ENCODE data around the gene ZNF174. TPM values are rescaled to one million over a fixed set of nuclear protein-coding genes. Genes with fewer than 3 reads are reported as not detected.

Gene ZNF174
- total RNA-seq, 4 donors from 2014 or later: 7.9 to 14.8 (median 11.4) TPM

GRCh38 chr16:3400446-3400778 lies 603 bp upstream of the ZNF174 start:
- peaks cover 21 to 23% of the 10 kb centered on the region in 2 donors for H3K9me3 ChIP-seq
- intact Hi-C loops (cut with DNase I; ENCODE audit: low total_unique reads) (loop anchor here (2.0 kb wide), 1 partner anchor 58 kb away; no protein-coding TSS in a partner anchor), in situ Hi-C loops (cut with MboI; ENCODE audit: low pct_ligation_motif_present in 1 of 4, low pct_unique_long_range_greater_than_20kb in 1 of 4, low sequenced_read_pairs in 3 of 4) (loop anchor here in 2 of 4 donors (10.0 to 25.0 kb wide), 2 partner anchors 88 to 106 kb away; partner anchors contain the start of genes TIGD7 (in 1 of the 2) and ZNF75A (in 1 of the 2))
- peak overlapping the region; percentile 70 to 90 (median 80) for H3K4me3 ChIP-seq
- TF ChIP-seq POLR2AphosphoS5 (IDR thresholded peaks at IDR 0.05) (no peak), EP300 (IDR thresholded peaks at IDR 0.05; ENCODE audit: low read depth) (no peak), CTCF (IDR thresholded peaks at IDR 0.05) (no peak), POLR2A (IDR thresholded peaks at IDR 0.05) (no peak)
- WGBS, 2 donors (ENCODE audit: low coverage in 1 of 2): 0 to 1% methylated on average over 3 to 18 of the region's 18 CpGs
- H3K4me1 ChIP-seq: peaks cover 12 to 22% (median 15%) of the 10 kb centered on the region in 4 donors
- DNase-seq: no peak
- H3K27me3 ChIP-seq: no peaks in the 10 kb centered on the region
- peak overlapping the region; percentile 88 to 92 (median 90) for H3K27ac ChIP-seq
- peaks cover 0 to 45% (median 15%) of the 10 kb centered on the region in 4 donors for H3K36me3 ChIP-seq

GRCh38 chr16:3401719-3402397 lies 843 bp downstream of the ZNF174 start:
- intact Hi-C loops (cut with DNase I; ENCODE audit: low total_unique reads) (loop anchor here (2.0 kb wide), 1 partner anchor 57 kb away; no protein-coding TSS in a partner anchor), in situ Hi-C loops (cut with MboI; ENCODE audit: low pct_ligation_motif_present in 1 of 4, low pct_unique_long_range_greater_than_20kb in 1 of 4, low sequenced_read_pairs in 3 of 4) (loop anchor here in 2 of 4 donors (10.0 to 25.0 kb wide), 2 partner anchors 90 to 107 kb away; partner anchors contain the start of genes TIGD7 (in 1 of the 2) and ZNF75A (in 1 of the 2))
- TF ChIP-seq POLR2AphosphoS5 (IDR thresholded peaks at IDR 0.05) (no peak), POLR2A (IDR thresholded peaks at IDR 0.05) (no peak), CTCF (IDR thresholded peaks at IDR 0.05) (no peak), EP300 (IDR thresholded peaks at IDR 0.05; ENCODE audit: low read depth) (no peak)

GRCh38 chr16:3408561-3409197 lies 7.7 kb downstream of the ZNF174 start:
- DNase-seq: no peak
- no peaks in the 10 kb centered on the region for H3K4me1 ChIP-seq
- no peak overlapping the region for H3K27ac ChIP-seq
- peaks cover 79 to 82% of the 10 kb centered on the region in 2 donors for H3K9me3 ChIP-seq
- H3K4me3 ChIP-seq: no peak overlapping the region
- intact Hi-C loops (cut with DNase I; ENCODE audit: low total_unique reads) (no loop called here), in situ Hi-C loops (cut with MboI; ENCODE audit: low pct_ligation_motif_present in 1 of 4, low pct_unique_long_range_greater_than_20kb in 1 of 4, low sequenced_read_pairs in 3 of 4) (loop anchor here in 2 of 4 donors (10.0 to 25.0 kb wide), 2 partner anchors 96 to 114 kb away; partner anchors contain the start of genes TIGD7 (in 1 of the 2) and ZNF75A (in 1 of the 2))
- peaks cover 4 to 78% (median 40%) of the 10 kb centered on the region in 4 donors for H3K36me3 ChIP-seq
- H3K27me3 ChIP-seq: no peaks in the 10 kb centered on the region
- TF ChIP-seq CTCF (IDR thresholded peaks at IDR 0.05): no peak
- 98 to 100% methylated on average over 1 to 12 of the region's 12 CpGs for WGBS, 2 donors (ENCODE audit: low coverage in 1 of 2)

More at GRCh38 chr16:3401719-3402397, 843 bp downstream of the ZNF174 start:
- peak overlapping the region; percentile 63 to 84 (median 72) for H3K4me3 ChIP-seq
- peak overlapping the region; percentile 88 to 92 (median 90) for H3K27ac ChIP-seq
- 0 to 46% methylated on average over 5 to 17 of the region's 17 CpGs for WGBS, 2 donors (ENCODE audit: low coverage in 1 of 2)
- peaks cover 12 to 22% (median 15%) of the 10 kb centered on the region in 4 donors for H3K4me1 ChIP-seq
- DNase-seq: no peak
- H3K9me3 ChIP-seq: peaks cover 33 to 34% of the 10 kb centered on the region in 2 donors
- H3K36me3 ChIP-seq: peaks cover 0 to 45% (median 22%) of the 10 kb centered on the region in 4 donors
- no peaks in the 10 kb centered on the region for H3K27me3 ChIP-seq

GRCh38 chr16:3413730-3414379 lies 12.8 kb downstream of the ZNF174 start:
- intact Hi-C loops (cut with DNase I; ENCODE audit: low total_unique reads) (no loop called here), in situ Hi-C loops (cut with MboI; ENCODE audit: low pct_ligation_motif_present in 1 of 4, low pct_unique_long_range_greater_than_20kb in 1 of 4, low sequenced_read_pairs in 3 of 4) (loop anchor here in 1 of 4 donors (25.0 kb wide), 1 partner anchor 102 kb away; the partner anchor contains the start of genes TIGD7 and ZNF75A)
- DNase-seq: no peak
- WGBS, 2 donors (ENCODE audit: low coverage in 1 of 2): 58 to 86% methylated on average over 2 to 19 of the region's 29 CpGs
- Histone ChIP-seq H3K36me3 (peaks cover 0 to 27% (median 10%) of the 10 kb centered on the region in 4 donors), H3K9me3 (peaks cover 54% of the 10 kb centered on the region in 2 donors), H3K27ac (no peak overlapping the region), H3K27me3 (no peaks in the 10 kb centered on the region), H3K4me1 (no peaks in the 10 kb centered on the region), H3K4me3 (no peak overlapping the region)
- TF ChIP-seq POLR2A (IDR thresholded peaks at IDR 0.05) (no peak), POLR2AphosphoS5 (IDR thresholded peaks at IDR 0.05) (no peak), EP300 (IDR thresholded peaks at IDR 0.05; ENCODE audit: low read depth) (no peak), CTCF (IDR thresholded peaks at IDR 0.05) (no peak)
